Breast epithelium (tissue), 4 donors: ENCODE data around the gene TRIM24. TPM values are rescaled to one million over a fixed set of nuclear protein-coding genes. Genes with fewer than 3 reads are reported as not detected.

ENCODE experiments used
- DNase-seq, 2 donors: peaks; one replicate each; pipeline ENCODE4 v3.0.0-alpha.2; 2019; ENCODE audit warnings: low spot score in 2 of 2
- H3K27ac ChIP-seq, 2 donors: fragments of 200-600 bp; sonication (generic) in 1 of 2; one replicate each; pipeline ENCODE4 v1.5.1; 2016 to 2019; ENCODE audit warnings: mild to moderate bottlenecking in 1 of 2
- H3K27me3 ChIP-seq, 2 donors: fragments of 200-600 bp; sonication (generic) in 1 of 2; one replicate each; pipeline versions ENCODE4 v1.5.1 to v1.6.0; 2017 to 2019; ENCODE audit warnings: control low read depth in 1 of 2, mild to moderate bottlenecking in 1 of 2
- H3K36me3 ChIP-seq: fragments of 200-600 bp; one replicate; pipeline ENCODE4 v1.5.1; 2019
- H3K4me1 ChIP-seq, 2 donors: fragments of 200-600 bp; sonication (generic); one replicate each; pipeline ENCODE4 v1.5.1; 2016 to 2019; ENCODE audit warnings: control low read depth in 1 of 2
- H3K4me3 ChIP-seq, 3 donors: fragments of 200-600 bp; sonication (generic); 1 replicate in 2 of 3; 2 replicates in 1 of 3; pipeline ENCODE4 v1.5.1; 2016 to 2019; ENCODE audit warnings: mild to moderate bottlenecking in 3 of 3, moderate library complexity in 2 of 3
- H3K9me3 ChIP-seq, 2 donors: fragments of 200-600 bp; sonication (generic) in 1 of 2; one replicate each; pipeline ENCODE4 v1.5.1; 2016 to 2019; ENCODE audit warnings: control low read depth in 1 of 2
- POLR2A ChIP-seq: fragments of 450-650 bp; IDR thresholded peaks from one replicate; pipeline ENCODE4 v1.6.1; 2016; ENCODE audit warnings: antibody characterized with exemption, mild to moderate bottlenecking, moderate library complexity
- POLR2AphosphoS5 ChIP-seq, 3 donors: sonication (generic); formaldehyde crosslinking; IDR thresholded peaks; one replicate each; pipeline ENCODE4 v1.6.1; 2017; ENCODE audit warnings: antibody characterized with exemption in 3 of 3
- intact Hi-C: fragments of 100-400 bp; cut with DNase I; formaldehyde crosslinking; loops from one replicate; pipeline ENCODE4 v1.15.1; 2023; ENCODE audit warnings: low total_unique reads
- total RNA-seq, 3 donors: library from RNA; depleted of rRNA; stranded (reverse); fragments of >200 nt; gene quantifications; one replicate each; pipeline ENCODE4 v1.1.0, GENCODE V29; 2016
- TF ChIP-seq, protein P1 (sequence below), 3 donors: fragments of 450-650 bp; IDR thresholded peaks; one replicate each; pipeline ENCODE4 v1.5.1; 2016 to 2017; ENCODE audit warnings: antibody characterized with exemption in 3 of 3, mild to moderate bottlenecking in 3 of 3, moderate library complexity in 3 of 3

The TRIM24 gene
- total RNA-seq, 3 donors from 2014 or later, result 15.0 to 28.1 (median 17.7) TPM

DNA sequence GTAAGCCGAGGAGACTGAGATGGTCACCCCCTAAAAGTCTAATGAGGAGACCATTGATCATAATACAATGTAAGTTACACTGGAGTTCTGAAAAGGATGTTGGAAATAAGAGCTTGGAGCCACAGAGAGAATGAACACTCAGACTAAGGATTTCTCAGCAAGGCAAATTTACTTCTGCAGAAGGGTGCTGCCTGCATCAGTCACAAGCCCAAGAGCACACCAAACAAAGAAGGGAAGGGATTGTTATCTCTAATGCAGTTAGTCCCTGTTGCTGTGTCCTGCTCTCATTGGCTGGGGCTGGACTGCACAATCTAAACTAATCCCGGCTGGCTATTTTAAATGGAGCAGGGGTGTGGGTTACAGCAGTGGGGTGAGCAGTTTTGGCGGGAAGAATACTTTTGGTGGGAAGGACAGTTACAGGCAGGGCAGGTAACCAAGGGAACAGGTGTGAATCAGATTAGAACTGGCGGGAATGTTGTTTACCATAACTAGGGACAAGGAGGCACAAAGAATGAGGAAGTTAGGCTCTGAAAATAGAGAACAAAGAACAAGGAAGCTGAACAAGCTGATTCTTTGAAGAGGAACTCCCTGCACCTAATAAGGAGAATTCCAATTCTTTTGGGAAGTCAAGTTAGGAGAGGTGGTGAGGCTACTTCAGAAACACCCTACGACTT, 30.3 kb upstream of the TRIM24 start:
- peaks cover 32 to 36% of the 10 kb centered on the region in 2 donors for H3K9me3 ChIP-seq
- no peaks in the 10 kb centered on the region for H3K36me3 ChIP-seq
- intact Hi-C loops, result no loop called here

DNA sequence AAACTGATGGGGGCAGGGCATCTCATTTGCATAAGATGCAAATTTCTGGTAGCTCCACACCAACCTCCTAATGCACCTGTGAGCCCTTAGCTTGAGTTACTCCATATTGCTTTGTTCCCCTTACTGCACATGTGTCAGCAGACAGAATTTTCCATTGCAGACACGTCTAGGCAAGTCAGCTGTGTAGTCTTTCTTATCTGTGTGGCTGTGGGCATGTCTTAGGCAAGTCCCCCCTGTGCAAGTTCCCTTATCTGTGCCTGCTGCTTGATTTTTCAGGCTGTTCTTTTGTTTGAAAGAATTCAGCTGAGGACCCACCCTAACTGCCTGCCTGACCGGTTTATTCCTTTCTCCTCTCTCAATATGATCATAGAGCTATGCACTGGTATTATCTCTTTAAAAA, 28.5 kb upstream of the TRIM24 start:
- TF ChIP-seq POLR2AphosphoS5 (IDR thresholded peaks at IDR 0.05) (no peak), POLR2A (no peak)
- TF ChIP-seq, protein P1, sequence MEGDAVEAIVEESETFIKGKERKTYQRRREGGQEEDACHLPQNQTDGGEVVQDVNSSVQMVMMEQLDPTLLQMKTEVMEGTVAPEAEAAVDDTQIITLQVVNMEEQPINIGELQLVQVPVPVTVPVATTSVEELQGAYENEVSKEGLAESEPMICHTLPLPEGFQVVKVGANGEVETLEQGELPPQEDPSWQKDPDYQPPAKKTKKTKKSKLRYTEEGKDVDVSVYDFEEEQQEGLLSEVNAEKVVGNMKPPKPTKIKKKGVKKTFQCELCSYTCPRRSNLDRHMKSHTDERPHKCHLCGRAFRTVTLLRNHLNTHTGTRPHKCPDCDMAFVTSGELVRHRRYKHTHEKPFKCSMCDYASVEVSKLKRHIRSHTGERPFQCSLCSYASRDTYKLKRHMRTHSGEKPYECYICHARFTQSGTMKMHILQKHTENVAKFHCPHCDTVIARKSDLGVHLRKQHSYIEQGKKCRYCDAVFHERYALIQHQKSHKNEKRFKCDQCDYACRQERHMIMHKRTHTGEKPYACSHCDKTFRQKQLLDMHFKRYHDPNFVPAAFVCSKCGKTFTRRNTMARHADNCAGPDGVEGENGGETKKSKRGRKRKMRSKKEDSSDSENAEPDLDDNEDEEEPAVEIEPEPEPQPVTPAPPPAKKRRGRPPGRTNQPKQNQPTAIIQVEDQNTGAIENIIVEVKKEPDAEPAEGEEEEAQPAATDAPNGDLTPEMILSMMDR (IDR thresholded peaks at IDR 0.05), result no peak
- no peak overlapping the region for H3K4me3 ChIP-seq
- intact Hi-C loops, result no loop called here
- DNase-seq, result no peak
- no peaks in the 10 kb centered on the region for H3K36me3 ChIP-seq
- no peaks in the 10 kb centered on the region for H3K4me1 ChIP-seq
- peaks cover 32 to 36% of the 10 kb centered on the region in 2 donors for H3K9me3 ChIP-seq
- H3K27me3 ChIP-seq, result no peaks in the 10 kb centered on the region
- H3K27ac ChIP-seq, result no peak overlapping the region

More for the DNA sequence above, 30.3 kb upstream of the TRIM24 start:
- no peak overlapping the region for H3K4me3 ChIP-seq
- H3K27ac ChIP-seq, result no peak overlapping the region
- no peaks in the 10 kb centered on the region for H3K4me1 ChIP-seq
- DNase-seq, result no peak
- TF ChIP-seq, protein P1 (IDR thresholded peaks at IDR 0.05), result no peak
- TF ChIP-seq POLR2A (no peak), POLR2AphosphoS5 (IDR thresholded peaks at IDR 0.05) (no peak)
- no peaks in the 10 kb centered on the region for H3K27me3 ChIP-seq

DNA sequence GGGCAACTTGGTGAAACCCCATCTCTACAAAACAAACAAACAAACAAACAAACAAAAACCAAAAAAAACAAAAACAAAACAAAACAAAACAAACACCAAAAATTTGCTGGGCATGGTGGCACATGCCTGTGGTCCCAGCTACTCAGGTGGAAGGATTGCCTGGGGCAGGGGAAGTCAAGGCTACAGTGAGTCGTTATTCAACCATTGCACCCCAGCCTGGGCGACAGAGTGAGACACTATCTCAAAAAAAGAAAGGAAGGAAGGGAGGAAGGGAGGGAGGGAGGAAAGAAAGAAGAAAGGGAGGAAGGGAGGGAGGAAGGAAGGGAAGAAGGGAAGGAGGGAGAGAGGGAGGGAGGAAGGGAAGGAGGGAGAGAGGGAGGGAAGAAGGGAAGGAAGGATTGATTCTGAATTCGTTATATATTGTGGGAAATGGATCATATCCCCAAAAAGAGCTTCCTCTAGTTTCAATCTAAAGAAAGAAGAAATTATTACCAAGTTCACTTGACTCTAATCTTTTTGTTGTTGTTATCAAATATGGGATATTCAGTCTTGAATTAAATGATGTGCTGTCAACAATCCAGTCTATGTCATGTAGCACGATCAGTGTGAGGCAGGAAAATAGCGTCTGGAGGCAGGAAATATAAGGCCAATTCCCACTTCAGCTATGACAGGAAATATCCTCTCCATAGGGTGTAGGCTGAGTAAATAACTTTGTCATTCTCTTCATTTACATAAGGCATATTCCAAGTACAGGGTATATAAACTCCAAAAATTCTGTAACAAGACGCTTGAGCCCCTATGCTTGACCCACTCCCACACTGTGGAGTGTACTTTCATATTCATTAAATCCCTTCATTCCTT, 26.2 kb upstream of the TRIM24 start:
- TF ChIP-seq, protein P1 (IDR thresholded peaks at IDR 0.05), result no peak
- no peak for TF ChIP-seq POLR2AphosphoS5 (IDR thresholded peaks at IDR 0.05)
- TF ChIP-seq POLR2A, result no peak
- intact Hi-C loops, result no loop called here
- H3K9me3 ChIP-seq, result peaks cover 31 to 33% of the 10 kb centered on the region in 2 donors
- H3K27ac ChIP-seq, result no peak overlapping the region
- no peak overlapping the region for H3K4me3 ChIP-seq
- H3K36me3 ChIP-seq, result no peaks in the 10 kb centered on the region
- no peak for DNase-seq
- no peaks in the 10 kb centered on the region for H3K4me1 ChIP-seq
- no peaks in the 10 kb centered on the region for H3K27me3 ChIP-seq

DNA sequence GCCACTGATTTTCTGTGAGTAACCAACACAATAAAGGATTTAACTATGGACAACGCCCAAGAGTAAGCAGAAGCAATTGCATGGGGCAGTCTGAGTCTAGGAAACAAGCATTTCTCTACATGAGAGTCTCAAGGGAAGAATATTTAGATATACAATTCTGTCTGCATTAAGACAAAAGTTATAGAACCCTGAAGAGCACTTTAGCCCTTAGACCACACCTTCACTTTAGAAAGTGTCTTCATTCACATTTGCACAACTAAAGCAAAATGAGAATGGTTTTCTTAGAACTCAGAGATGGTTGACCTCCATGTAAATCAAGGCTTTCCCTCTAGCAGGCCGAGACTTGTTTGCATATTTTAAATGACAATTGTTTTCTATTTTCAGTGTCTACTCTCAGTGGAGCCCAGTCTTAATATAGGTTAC, 25.5 kb upstream of the TRIM24 start:
- Histone ChIP-seq H3K4me1 (no peaks in the 10 kb centered on the region), H3K9me3 (peaks cover 23 to 25% of the 10 kb centered on the region in 2 donors), H3K4me3 (no peak overlapping the region), H3K27ac (no peak overlapping the region), H3K27me3 (no peaks in the 10 kb centered on the region), H3K36me3 (no peaks in the 10 kb centered on the region)
- DNase-seq, result no peak
- TF ChIP-seq, protein P1 (IDR thresholded peaks at IDR 0.05), result no peak
- TF ChIP-seq POLR2A, result no peak
- no peak for TF ChIP-seq POLR2AphosphoS5 (IDR thresholded peaks at IDR 0.05)
- intact Hi-C loops, result no loop called here
